GM21381 (cell line): ENCODE results near the gene CLDN24.

Experiments used
- ATAC-seq: cut with Tn5 transposase; IDR thresholded peaks from one replicate; pipeline ENCODE4 v1.9.1; 2021; ENCODE audit warnings: mild to moderate bottlenecking, moderate library complexity; ENCODE audit not compliant: unreplicated experiment

CLDN24 gene

GRCh38 chr4:183286590-183287308 lies 35.5 kb downstream of the CLDN24 start:
- ATAC-seq, result peak; percentile 27

- no peak for ATAC-seq
These were observed 36.3 kb downstream of the CLDN24 start for GRCh38 chr4:183285886-183286285.

GRCh38 chr4:183284965-183285364 lies 37.3 kb downstream of the CLDN24 start:
- no peak for ATAC-seq

GRCh38 chr4:183284258-183284785 lies 37.9 kb downstream of the CLDN24 start:
- ATAC-seq, result no peak

- no peak for ATAC-seq
These were observed 46.1 kb downstream of the CLDN24 start for GRCh38 chr4:183276106-183276505.

- ATAC-seq, result no peak
These were observed 49.8 kb downstream of the CLDN24 start for GRCh38 chr4:183272384-183272783.
